ENCODE results near the gene DNAJA4.

GRCh38 chr15:78320183-78320582 is 55.8 kb downstream of the DNAJA4 start:
- TF ChIP-seq BCL11B (tag by site-specific recombination; IDR thresholded peaks at IDR 0.05; ENCODE audit: low read depth) (no peak), REST (tag by site-specific recombination; IDR thresholded peaks at IDR 0.05) (no peak), ZNF366 (tag by site-specific recombination; conservative IDR thresholded peaks at IDR 0.05) (no peak), ZNF23 (tag by site-specific recombination; IDR thresholded peaks at IDR 0.05; ENCODE audit: borderline replicate concordance) (no peak), ZNF274 (IDR thresholded peaks at IDR 0.05; ENCODE audit: low read length) (no peak), ZNF274 (tag by site-specific recombination; IDR thresholded peaks at IDR 0.05; ENCODE audit: borderline replicate concordance) (no peak)
- TF ChIP-seq, protein P1, sequence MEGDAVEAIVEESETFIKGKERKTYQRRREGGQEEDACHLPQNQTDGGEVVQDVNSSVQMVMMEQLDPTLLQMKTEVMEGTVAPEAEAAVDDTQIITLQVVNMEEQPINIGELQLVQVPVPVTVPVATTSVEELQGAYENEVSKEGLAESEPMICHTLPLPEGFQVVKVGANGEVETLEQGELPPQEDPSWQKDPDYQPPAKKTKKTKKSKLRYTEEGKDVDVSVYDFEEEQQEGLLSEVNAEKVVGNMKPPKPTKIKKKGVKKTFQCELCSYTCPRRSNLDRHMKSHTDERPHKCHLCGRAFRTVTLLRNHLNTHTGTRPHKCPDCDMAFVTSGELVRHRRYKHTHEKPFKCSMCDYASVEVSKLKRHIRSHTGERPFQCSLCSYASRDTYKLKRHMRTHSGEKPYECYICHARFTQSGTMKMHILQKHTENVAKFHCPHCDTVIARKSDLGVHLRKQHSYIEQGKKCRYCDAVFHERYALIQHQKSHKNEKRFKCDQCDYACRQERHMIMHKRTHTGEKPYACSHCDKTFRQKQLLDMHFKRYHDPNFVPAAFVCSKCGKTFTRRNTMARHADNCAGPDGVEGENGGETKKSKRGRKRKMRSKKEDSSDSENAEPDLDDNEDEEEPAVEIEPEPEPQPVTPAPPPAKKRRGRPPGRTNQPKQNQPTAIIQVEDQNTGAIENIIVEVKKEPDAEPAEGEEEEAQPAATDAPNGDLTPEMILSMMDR (tag by site-specific recombination; IDR thresholded peaks at IDR 0.05) = no peak

All from HEK293 (cell line).